HEK293 (cell line): ENCODE data around the gene ZNF428.
A peak's percentile ranks its signal among the peaks of the same experiment; 100 is the strongest.

Source experiments
- BCL11A ChIP-seq: fragments of 450-650 bp; formaldehyde crosslinking; IDR thresholded peaks from 2 replicates; pipeline ENCODE4 v1.5.1; 2016; ENCODE audit warnings: low read depth, missing biosample characterization, missing genetic modification characterization
- GFI1B ChIP-seq: fragments of 450-650 bp; formaldehyde crosslinking; IDR thresholded peaks from 2 replicates; pipeline ENCODE4 v1.5.1; 2016; ENCODE audit warnings: missing biosample characterization, missing genetic modification characterization
- HOXA7 ChIP-seq: sonication (generic); formaldehyde crosslinking; IDR thresholded peaks from 2 replicates; pipeline ENCODE4 v1.8.1; 2022; ENCODE audit warnings: missing genetic modification reagents, borderline replicate concordance
- KLF1 ChIP-seq: fragments of 450-650 bp; formaldehyde crosslinking; IDR thresholded peaks from 2 replicates; pipeline ENCODE4 v1.5.1; 2016; ENCODE audit warnings: missing biosample characterization, missing genetic modification characterization
- KLF16 ChIP-seq: fragments of 450-650 bp; formaldehyde crosslinking; IDR thresholded peaks from 2 replicates; pipeline ENCODE4 v1.5.1; 2017; ENCODE audit warnings: missing biosample characterization, missing genetic modification characterization
- KLF17 ChIP-seq: fragments of 450-650 bp; formaldehyde crosslinking; IDR thresholded peaks from 2 replicates; pipeline ENCODE4 v1.5.1; 2016; ENCODE audit warnings: missing biosample characterization, missing genetic modification characterization
- PRDM1 ChIP-seq: fragments of 450-650 bp; formaldehyde crosslinking; IDR thresholded peaks from 2 replicates; pipeline ENCODE4; 2016; ENCODE audit warnings: missing biosample characterization, missing genetic modification characterization
- RBAK ChIP-seq: fragments of 450-650 bp; formaldehyde crosslinking; IDR thresholded peaks from 2 replicates; pipeline ENCODE4 v1.5.1; 2016; ENCODE audit warnings: missing biosample characterization, missing genetic modification characterization
- ZBTB7A ChIP-seq: fragments of 450-650 bp; formaldehyde crosslinking; IDR thresholded peaks from 2 replicates; pipeline ENCODE4 v1.5.1; 2016; ENCODE audit warnings: low read depth, missing biosample characterization, missing genetic modification characterization
- ZBTB8A ChIP-seq: fragments of 450-650 bp; formaldehyde crosslinking; IDR thresholded peaks from 2 replicates; pipeline ENCODE4 v1.5.1; 2016; ENCODE audit warnings: missing biosample characterization, missing genetic modification characterization
- ZNF155 ChIP-seq: fragments of 450-650 bp; formaldehyde crosslinking; IDR thresholded peaks from 2 replicates; pipeline ENCODE4 v1.5.1; 2016; ENCODE audit warnings: missing biosample characterization, missing genetic modification characterization
- ZNF16 ChIP-seq: fragments of 450-650 bp; formaldehyde crosslinking; IDR thresholded peaks from 2 replicates; pipeline ENCODE4 v1.5.1; 2016; ENCODE audit warnings: low read depth, missing biosample characterization, missing genetic modification characterization
- ZNF19 ChIP-seq: fragments of 450-650 bp; formaldehyde crosslinking; IDR thresholded peaks from 2 replicates; pipeline ENCODE4; 2016; ENCODE audit warnings: missing biosample characterization, missing genetic modification characterization, low read depth
- ZNF2 ChIP-seq: fragments of 450-650 bp; formaldehyde crosslinking; IDR thresholded peaks from 2 replicates; pipeline ENCODE4 v1.5.1; 2016; ENCODE audit warnings: missing biosample characterization, missing genetic modification characterization
- ZNF211 ChIP-seq: fragments of 450-650 bp; formaldehyde crosslinking; IDR thresholded peaks from 2 replicates; pipeline ENCODE4 v1.5.1; 2016; ENCODE audit warnings: low read depth, missing biosample characterization, missing genetic modification characterization
- ZNF214 ChIP-seq: fragments of 450-650 bp; formaldehyde crosslinking; IDR thresholded peaks from 2 replicates; pipeline ENCODE4 v1.5.1; 2017; ENCODE audit warnings: missing biosample characterization, mild to moderate bottlenecking, missing genetic modification characterization, borderline replicate concordance
- ZNF280D ChIP-seq: fragments of 450-650 bp; formaldehyde crosslinking; IDR thresholded peaks from 2 replicates; pipeline ENCODE4 v1.5.1; 2016; ENCODE audit warnings: missing biosample characterization, missing genetic modification characterization
- ZNF324 ChIP-seq: fragments of 450-650 bp; formaldehyde crosslinking; IDR thresholded peaks from 2 replicates; pipeline ENCODE4 v1.5.1; 2016; ENCODE audit warnings: missing biosample characterization, missing genetic modification characterization
- ZNF335 ChIP-seq: fragments of 450-650 bp; formaldehyde crosslinking; conservative IDR thresholded peaks from 2 replicates; pipeline ENCODE4 v1.5.1; 2016; ENCODE audit warnings: missing biosample characterization, missing genetic modification characterization
- ZNF350 ChIP-seq: fragments of 450-650 bp; formaldehyde crosslinking; IDR thresholded peaks from 2 replicates; pipeline ENCODE4 v1.5.0; 2017; ENCODE audit warnings: missing biosample characterization, mild to moderate bottlenecking, missing genetic modification characterization
- ZNF433 ChIP-seq: fragments of 450-650 bp; formaldehyde crosslinking; IDR thresholded peaks from 2 replicates; pipeline ENCODE4 v1.5.1; 2016; ENCODE audit warnings: missing biosample characterization, missing genetic modification characterization, low read depth
- ZNF514 ChIP-seq: fragments of 450-650 bp; formaldehyde crosslinking; IDR thresholded peaks from 2 replicates; pipeline ENCODE4 v1.5.1; 2016; ENCODE audit warnings: missing biosample characterization, missing genetic modification characterization
- ZNF560 ChIP-seq: fragments of 450-650 bp; formaldehyde crosslinking; IDR thresholded peaks from 2 replicates; pipeline ENCODE4 v1.5.1; 2017; ENCODE audit warnings: missing biosample characterization, missing genetic modification characterization, borderline replicate concordance
- ZNF571 ChIP-seq: fragments of 450-650 bp; formaldehyde crosslinking; IDR thresholded peaks from 2 replicates; pipeline ENCODE4 v1.5.0; 2017; ENCODE audit warnings: missing biosample characterization, missing genetic modification characterization
- ZNF596 ChIP-seq: fragments of 450-650 bp; IDR thresholded peaks from 2 replicates; pipeline ENCODE4 v1.5.0; 2018; ENCODE audit warnings: missing biosample characterization, mild to moderate bottlenecking, missing genetic modification characterization, moderate library complexity
- ZNF626 ChIP-seq: fragments of 450-650 bp; sonication (Bioruptor Pico); formaldehyde crosslinking; IDR thresholded peaks from 2 replicates; pipeline ENCODE4 v1.5.1; 2018; ENCODE audit warnings: missing biosample characterization, missing genetic modification characterization, inconsistent platforms
- ZNF639 ChIP-seq: fragments of 450-650 bp; formaldehyde crosslinking; IDR thresholded peaks from 2 replicates; pipeline ENCODE4 v1.5.1; 2016; ENCODE audit warnings: missing biosample characterization, missing genetic modification characterization
- ZNF76 ChIP-seq: fragments of 450-650 bp; formaldehyde crosslinking; IDR thresholded peaks from 2 replicates; pipeline ENCODE4; 2016; ENCODE audit warnings: low read depth, missing biosample characterization, missing genetic modification characterization, borderline replicate concordance
- ZNF776 ChIP-seq: fragments of 450-650 bp; formaldehyde crosslinking; IDR thresholded peaks from 2 replicates; pipeline ENCODE4 v1.5.0; 2017; ENCODE audit warnings: missing biosample characterization, missing genetic modification characterization, borderline replicate concordance
- TF ChIP-seq, protein P1 (sequence below): fragments of 450-650 bp; formaldehyde crosslinking; IDR thresholded peaks from 2 replicates; pipeline ENCODE4 v1.5.1; 2017; ENCODE audit warnings: missing biosample characterization, missing genetic modification characterization
- TF ChIP-seq, protein P2 (sequence below): fragments of 450-650 bp; formaldehyde crosslinking; IDR thresholded peaks from 2 replicates; pipeline ENCODE4 v1.5.1; 2017; ENCODE audit warnings: missing biosample characterization, missing genetic modification characterization

Gene ZNF428

DNA sequence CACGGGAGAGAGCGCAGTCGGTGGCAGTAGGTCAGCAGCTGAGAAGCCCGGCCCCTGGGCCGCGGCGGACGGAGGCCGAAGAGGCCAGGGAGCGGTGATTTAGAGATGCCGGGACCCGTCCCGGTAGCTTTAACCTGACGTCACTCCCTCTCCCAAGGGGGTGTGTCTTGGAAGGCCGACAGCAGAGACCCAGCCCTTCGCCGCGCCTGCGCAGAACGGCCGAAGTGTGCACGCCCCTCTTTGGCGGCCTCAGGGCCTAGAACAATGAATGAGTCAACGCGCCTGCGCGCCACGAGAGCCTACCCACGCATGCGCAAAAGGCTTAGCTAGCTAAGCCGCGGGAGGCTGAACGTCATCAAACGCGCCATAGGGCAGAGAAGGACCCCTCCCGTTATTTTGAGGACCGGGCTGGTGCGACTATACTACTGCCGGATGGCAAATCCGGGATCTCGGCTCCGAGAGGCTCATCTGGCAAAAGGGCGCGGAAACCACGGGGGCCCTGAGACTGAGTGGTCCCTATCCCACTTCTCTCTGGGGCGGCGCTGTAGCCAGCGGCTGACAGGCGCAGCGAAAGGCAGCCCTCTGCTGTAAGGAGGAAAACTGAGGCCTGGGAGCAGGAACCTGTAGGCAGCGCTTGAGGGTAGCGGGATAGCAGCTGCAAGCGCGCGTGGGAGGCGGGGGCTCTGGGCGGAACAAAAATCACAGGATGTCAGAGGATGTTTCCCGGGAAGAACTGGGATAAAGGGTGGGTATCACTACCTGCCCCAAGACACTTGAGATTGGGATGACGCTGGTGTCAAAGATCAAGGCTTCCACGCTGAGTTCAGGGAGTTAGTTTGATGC lies 23.2 kb downstream of the ZNF428 start, which contains the start of the genes IRGQ and ZNF576 (continued):
- no peak; the same call in 1 of the 2 replicates for TF ChIP-seq ZBTB7A (tag by site-specific recombination)
- TF ChIP-seq ZNF433 (tag by site-specific recombination) = no peak
- peak; percentile 91 for TF ChIP-seq ZNF76 (tag by site-specific recombination)
- no peak; the same call in 1 of the 2 replicates for TF ChIP-seq BCL11A (tag by site-specific recombination)
- TF ChIP-seq ZNF639 = peak; percentile 99
- no peak; the same call in none of the 2 replicates for TF ChIP-seq KLF1 (tag by site-specific recombination)
- TF ChIP-seq HOXA7 (CRISPR knock-in tag) = no peak
- no peak for TF ChIP-seq ZNF571 (tag by site-specific recombination)
- no peak for TF ChIP-seq ZNF214
- no peak for TF ChIP-seq ZNF350 (tag by site-specific recombination)
- peak; percentile 94 for TF ChIP-seq ZNF2 (tag by site-specific recombination)
- no peak for TF ChIP-seq ZNF19 (tag by site-specific recombination)
- TF ChIP-seq ZNF626 (tag by site-specific recombination) = no peak
- TF ChIP-seq ZNF324 = peak; percentile 98
- peak; percentile 22; the same call in 1 of the 2 replicates for TF ChIP-seq GFI1B (tag by site-specific recombination)
- TF ChIP-seq ZNF560 (tag by site-specific recombination) = no peak
- 0 out of 2 replicates have a peak, but pooled peaks have one; percentile 47 for TF ChIP-seq RBAK (tag by site-specific recombination)
- TF ChIP-seq, protein P1, sequence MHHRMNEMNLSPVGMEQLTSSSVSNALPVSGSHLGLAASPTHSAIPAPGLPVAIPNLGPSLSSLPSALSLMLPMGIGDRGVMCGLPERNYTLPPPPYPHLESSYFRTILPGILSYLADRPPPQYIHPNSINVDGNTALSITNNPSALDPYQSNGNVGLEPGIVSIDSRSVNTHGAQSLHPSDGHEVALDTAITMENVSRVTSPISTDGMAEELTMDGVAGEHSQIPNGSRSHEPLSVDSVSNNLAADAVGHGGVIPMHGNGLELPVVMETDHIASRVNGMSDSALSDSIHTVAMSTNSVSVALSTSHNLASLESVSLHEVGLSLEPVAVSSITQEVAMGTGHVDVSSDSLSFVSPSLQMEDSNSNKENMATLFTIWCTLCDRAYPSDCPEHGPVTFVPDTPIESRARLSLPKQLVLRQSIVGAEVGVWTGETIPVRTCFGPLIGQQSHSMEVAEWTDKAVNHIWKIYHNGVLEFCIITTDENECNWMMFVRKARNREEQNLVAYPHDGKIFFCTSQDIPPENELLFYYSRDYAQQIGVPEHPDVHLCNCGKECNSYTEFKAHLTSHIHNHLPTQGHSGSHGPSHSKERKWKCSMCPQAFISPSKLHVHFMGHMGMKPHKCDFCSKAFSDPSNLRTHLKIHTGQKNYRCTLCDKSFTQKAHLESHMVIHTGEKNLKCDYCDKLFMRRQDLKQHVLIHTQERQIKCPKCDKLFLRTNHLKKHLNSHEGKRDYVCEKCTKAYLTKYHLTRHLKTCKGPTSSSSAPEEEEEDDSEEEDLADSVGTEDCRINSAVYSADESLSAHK (tag by site-specific recombination) = 0 out of 2 replicates have a peak, but pooled peaks have one; percentile 47
- TF ChIP-seq ZNF335 (tag by site-specific recombination) = peak; percentile 100
- TF ChIP-seq ZNF155 (tag by site-specific recombination) = no peak
- peak; percentile 87 for TF ChIP-seq ZBTB8A
- no peak for TF ChIP-seq ZNF211 (tag by site-specific recombination)
- TF ChIP-seq, protein P2, sequence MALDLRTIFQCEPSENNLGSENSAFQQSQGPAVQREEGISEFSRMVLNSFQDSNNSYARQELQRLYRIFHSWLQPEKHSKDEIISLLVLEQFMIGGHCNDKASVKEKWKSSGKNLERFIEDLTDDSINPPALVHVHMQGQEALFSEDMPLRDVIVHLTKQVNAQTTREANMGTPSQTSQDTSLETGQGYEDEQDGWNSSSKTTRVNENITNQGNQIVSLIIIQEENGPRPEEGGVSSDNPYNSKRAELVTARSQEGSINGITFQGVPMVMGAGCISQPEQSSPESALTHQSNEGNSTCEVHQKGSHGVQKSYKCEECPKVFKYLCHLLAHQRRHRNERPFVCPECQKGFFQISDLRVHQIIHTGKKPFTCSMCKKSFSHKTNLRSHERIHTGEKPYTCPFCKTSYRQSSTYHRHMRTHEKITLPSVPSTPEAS (tag by site-specific recombination) = no peak
- no peak; the same call in 1 of the 2 replicates for TF ChIP-seq ZNF16 (tag by site-specific recombination)
- TF ChIP-seq ZNF776 (tag by site-specific recombination) = no peak
- TF ChIP-seq ZNF596 (tag by site-specific recombination) = no peak
- no peak for TF ChIP-seq ZNF514 (tag by site-specific recombination)
- TF ChIP-seq PRDM1 = no peak
- TF ChIP-seq KLF17 (tag by site-specific recombination) = peak; percentile 96
- peak; percentile 54; the same call in 1 of the 2 replicates for TF ChIP-seq KLF16
- no peak for TF ChIP-seq ZNF280D (tag by site-specific recombination)
